TTC549 (cell line): ENCODE measurements around the gene SLC7A10.
A peak's percentile ranks its signal among the peaks of the same experiment; 100 is the strongest.
"Not testable (repeated sequence)": the region's sequence is repeated elsewhere in the genome, so short reads cannot be mapped to it uniquely, and the experiment has no call there.

Source experiments
- FAIRE-seq: peaks from 2 replicates; lab custom pipeline; 2012; peaks lifted over from hg19 to GRCh38; lab: Jason Lieb, UNC

SLC7A10 gene

GRCh38 chr19:33201473-33201872 is 24.2 kb downstream of the SLC7A10 start:
- FAIRE-seq: no peak

DNA sequence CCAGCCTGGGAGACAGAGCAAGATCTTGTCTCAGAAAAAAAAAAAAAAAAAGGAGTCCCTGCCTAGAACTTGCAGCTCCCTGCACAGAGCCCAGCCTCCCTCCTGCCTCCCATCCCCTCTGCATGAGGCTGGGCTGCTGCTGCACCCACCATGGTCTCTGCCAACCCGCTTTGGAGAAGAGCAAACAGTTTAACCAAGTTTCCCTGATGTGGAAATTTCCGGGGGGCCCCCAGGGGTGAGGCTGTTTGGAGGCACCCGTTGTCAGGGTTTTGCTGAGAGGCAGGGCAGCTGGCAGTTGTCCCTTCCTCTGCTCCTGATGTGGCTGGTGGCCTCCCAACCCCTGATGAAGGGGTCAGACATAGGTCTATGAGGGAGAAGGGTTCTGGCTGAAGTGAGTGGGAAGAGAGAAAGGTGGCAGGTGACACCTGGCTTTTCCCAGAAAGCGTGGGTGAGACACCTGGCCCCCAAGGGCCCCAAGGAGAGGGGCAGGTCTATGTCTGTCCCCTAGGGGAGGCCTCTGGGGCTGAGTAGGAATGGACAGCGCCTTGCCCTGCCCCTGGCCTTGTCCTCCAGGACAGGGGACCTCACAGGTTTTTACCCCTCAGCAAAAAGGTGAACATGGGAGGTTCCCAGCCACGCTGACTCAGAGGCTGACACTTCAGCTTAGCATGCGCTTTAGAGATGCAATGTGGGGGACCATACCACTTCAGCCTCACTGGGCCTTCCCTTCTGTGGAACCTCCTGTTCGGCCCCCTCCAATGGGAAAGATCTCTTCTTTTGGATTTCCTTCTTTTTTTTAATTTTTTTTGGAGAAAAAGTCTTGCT is 26.0 kb downstream of the SLC7A10 start:
- FAIRE-seq: no peak

DNA sequence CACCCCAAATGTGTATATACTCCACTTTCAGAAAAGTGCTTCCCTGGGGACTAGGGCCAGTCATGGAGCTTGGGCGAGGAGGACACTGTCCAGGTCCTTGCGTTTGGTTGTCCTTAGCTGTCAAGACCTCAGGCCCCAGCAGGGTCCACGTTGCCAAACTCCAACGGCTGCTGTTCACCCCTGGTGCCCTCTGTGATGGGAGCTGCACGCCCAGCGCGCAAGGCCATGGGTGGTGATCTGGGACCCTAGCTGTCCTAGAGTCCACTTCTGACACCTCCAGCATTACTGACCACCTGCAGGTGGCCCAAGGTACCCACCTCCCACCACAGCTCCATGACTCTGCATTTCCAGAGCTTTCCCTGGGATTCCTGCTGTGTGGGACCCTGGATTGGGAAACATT is 27.5 kb downstream of the SLC7A10 start:
- no peak for FAIRE-seq

DNA sequence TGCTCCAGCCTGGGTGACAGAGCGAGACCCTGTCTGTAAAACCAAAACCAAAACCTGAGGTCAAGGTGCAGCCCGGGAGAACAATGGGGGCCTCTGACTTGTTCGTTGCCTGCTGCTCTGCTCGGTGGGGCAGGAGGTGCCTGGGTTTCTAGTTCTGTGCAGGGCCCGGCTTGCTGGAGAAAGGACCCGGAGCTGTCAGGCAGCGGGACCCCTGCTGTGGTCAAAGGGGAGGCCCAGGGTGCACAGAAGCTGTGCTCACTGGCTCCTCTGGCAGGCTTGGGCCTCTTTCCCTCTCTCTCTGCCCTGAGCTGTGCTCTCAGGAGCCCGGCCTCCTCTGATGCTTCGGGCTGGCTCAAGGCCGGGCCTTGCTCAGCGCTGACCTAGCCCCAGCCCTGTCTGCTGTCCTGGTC is 28.1 kb downstream of the SLC7A10 start:
- no peak for FAIRE-seq

DNA sequence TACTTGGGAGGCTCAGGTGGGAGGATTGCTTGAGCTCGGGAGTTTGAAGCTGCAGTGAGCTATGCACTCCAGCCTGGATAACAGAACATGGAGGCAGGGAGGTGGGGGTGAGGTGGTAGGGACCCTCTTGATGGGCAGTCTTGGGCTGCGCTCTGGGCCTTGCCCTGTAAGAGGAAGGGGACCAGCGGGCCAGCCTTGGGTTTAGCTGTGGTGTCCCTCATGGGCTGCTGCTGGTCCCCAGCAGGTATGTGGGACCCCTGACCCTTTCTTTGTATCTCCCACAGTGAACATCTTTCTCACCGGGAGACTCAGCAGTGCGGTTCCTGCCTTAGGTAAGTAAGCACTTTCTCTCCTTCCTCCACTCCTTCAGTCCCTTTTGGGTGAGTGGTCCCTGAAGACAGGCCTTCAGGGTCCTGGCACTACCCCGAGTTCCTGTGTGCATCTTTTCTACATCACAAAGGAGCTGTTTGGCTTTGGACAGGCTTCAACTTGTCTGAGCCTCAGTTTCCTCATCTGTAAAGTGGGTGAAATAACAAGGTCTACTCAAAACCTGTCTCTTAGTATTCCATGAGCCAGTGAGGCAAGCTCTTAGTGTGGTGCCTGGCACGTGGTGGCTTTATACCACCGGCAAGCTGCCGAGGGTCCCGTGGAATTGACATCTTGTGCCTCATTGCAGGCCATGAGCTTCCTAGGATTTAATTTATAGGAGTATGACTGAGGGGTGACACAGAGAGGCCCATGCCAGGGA is 29.0 kb downstream of the SLC7A10 start:
- FAIRE-seq: no peak

GRCh38 chr19:33195645-33196347 is 29.9 kb downstream of the SLC7A10 start:
- no peak for FAIRE-seq

DNA sequence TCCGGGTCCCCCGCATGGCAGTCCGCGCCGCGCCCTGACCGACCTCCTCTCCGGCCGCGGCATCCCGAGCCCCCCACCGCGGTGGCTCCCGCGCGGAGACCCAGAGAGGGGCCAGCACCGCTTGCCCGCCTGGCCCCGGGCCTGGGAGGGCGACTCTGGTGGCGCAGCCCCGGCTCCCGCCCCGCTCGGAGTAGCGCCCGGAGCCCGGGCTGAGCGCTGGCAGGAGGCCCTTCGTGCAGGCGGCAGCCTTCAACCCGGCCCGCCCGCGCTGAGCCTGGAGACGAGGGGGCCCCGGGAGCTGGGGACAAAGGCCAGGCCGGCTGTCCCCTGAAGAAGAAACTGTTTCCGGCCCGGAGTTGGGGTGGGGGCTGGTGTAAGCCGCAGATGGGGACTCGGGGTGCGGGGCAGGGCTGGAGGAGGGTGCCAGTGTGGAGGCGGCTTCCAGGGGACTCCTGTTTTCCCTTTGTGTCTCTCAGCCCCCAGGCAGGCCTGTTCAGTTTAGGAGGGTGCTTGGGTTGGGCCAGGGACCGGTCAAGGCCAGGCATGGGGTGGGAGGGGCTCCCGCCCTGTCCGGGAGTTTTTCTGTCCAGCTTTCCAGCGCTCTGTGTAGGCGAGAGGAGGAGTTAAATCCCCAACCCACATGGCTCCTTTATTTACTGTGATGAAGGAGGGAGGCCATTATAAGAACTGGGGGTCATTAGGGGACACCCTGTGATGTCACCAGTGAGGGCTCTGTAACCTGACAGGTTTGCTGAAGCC is 30.6 kb downstream of the SLC7A10 start:
- no peak for FAIRE-seq

GRCh38 chr19:33194532-33194885 is 31.1 kb downstream of the SLC7A10 start:
- FAIRE-seq: no peak

- FAIRE-seq: no peak
Observed at GRCh38 chr19:33193865-33194362, 31.7 kb downstream of the SLC7A10 start, which contains the start of gene LRP3. Gene LRP3, plus strand, starts transcription at chr19:33194330. Its CDS starts 456 bp downstream, at chr19:33194786.

DNA sequence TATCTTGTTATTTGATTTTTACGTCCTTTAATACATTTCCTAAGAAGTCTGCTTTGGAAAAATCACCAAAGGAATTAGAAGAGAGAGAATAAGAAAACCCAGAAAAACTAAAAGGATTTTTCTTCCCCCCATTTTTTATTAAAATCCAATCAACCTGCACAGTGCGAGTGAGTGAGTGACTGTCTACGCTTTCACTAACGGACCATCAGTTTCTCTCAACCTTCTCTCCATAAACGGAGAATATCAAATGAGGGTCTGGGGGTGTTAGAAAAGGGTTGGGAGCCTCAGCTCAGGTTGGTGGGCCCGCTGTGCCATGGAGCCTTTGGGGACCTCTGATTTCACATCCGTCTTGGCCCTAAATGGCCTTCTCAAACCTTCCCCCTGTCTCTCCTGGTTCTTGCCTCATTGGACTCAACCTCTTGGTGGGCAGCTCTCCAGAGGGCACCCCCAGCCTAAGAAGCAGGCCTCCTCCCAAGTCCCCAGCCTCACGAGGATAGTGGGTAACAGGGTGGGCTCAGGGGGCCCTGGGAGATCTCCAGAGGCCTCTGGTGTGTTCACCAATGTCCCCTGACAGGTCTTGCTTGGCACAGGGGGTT is 32.3 kb downstream of the SLC7A10 start:
- no peak for FAIRE-seq

DNA sequence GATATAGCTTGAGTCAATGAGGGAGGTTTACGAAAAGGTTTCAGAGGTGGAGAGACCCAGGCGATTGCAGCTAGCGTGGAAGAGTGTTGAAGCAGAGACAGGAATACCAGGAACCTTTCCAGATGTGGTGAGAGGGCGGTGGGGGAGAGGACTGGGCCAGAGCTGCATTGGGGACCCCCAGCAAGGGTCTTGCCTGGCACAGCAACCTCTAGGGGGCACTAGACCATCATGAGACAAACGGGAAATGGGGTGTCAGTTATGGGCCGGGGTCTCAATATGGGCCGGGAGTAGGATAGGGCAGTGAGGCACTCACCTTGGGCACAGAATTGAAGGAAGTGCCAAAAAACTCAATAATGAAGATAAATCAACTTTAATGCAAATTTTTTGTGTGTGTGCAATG is 33.6 kb downstream of the SLC7A10 start:
- FAIRE-seq: no peak

GRCh38 chr19:33191501-33191900 is 34.1 kb downstream of the SLC7A10 start:
- no peak for FAIRE-seq

GRCh38 chr19:33191092-33191491 is 34.6 kb downstream of the SLC7A10 start:
- not testable (repeated sequence) for FAIRE-seq

DNA sequence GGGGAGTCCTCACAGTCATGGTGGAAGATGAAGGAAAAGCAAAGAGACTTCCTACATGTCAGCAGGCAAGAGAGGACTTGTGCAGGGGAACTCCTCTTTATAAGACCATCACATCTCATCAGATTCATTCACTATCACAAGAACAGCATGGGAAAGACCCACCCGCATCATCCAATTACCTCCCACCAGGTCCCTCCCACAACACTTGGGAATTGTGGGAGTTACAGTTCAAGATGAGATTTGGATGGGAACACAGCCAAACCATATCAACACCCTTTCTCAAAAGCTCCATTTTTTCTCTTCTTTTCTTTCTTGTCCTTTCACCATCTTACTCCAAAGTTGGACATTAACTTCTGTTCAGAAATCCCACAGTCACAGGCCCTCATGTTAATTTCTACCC is 36.2 kb downstream of the SLC7A10 start:
- no peak for FAIRE-seq

- no peak for FAIRE-seq
Observed at GRCh38 chr19:33187183-33187540, 38.5 kb downstream of the SLC7A10 start.

- no peak for FAIRE-seq
Observed at GRCh38 chr19:33186431-33187182, 39.0 kb downstream of the SLC7A10 start.

DNA sequence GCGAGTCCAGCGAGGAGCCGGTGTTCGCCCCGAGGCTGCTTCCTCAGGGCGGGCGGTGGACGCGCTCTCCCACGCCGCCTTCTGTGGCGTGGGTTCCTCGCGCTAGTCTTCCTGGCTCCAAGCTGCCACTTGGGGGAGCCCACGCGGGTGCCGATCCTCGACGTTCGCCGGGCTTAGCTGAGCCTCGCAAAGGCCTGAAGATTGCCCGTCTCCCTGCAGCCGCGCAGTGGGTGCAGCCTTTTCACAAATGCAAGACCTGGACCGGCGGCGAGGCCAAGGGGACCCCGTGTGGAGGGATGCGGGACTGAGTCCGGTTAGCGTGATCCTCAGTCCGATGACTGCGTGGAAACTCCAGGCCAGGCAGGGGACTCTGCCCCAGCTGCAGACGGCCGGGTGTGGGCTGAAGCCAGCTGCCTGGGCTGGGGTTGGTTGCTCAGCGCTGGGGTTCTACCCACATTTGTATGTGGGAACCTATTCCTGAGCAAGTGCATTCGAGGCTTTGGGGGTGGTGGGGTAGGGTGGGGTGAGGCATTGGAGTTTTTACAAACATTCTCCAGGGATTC is 48.2 kb downstream of the SLC7A10 start:
- no peak for FAIRE-seq

GRCh38 chr19:33176670-33177416 is 48.8 kb downstream of the SLC7A10 start:
- FAIRE-seq: peak; percentile 87

DNA sequence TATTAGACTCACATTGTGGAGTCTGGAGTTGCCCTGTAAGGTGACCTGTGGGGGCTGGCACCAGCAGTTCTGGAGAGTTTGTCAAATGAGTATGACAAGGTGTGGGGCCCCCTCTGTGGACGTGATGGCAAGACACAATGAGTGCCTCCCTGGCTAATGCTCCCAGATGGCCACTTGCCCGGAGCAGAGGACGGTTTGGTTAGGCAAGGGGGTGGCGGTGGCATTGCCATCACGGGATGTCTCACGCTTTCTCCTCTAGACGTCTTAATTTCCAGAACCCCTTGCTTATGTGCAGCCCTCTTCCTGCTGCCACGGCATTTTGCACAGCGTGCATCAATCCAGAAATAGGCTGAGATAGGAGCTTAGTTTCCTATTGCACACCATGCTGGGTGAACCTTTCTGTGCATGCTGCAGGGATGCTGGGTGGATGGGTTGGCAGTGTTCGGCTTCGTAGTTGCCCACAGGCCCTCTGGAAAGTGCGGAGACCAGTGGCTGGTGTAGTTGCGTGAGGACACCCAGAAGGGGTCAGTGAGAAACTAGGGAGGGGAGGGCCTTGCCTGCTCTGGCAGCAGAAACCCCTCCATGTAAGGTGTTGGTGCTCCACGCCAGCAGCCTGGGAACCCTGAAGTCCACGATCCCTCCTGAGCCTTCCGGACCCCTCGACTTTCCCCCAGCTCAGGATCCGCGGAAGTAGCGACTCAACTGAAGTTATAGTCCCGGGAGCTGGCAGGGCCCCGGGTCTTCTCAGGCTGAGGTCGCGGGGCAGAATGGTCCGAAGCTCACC is 49.6 kb downstream of the SLC7A10 start:
- FAIRE-seq: no peak
